IPS DF 19.7 (cell line): Measurements from ENCODE around the gene DDN.

Experiments used
- DNase-seq: peaks from one replicate; pipeline ENCODE4 v3.0.0-alpha.2; 2013; ENCODE audit warnings: low read depth, low spot score

Gene DDN

GRCh38 chr12:49013428-49013827 lies 14.3 kb upstream of the DDN start:
- DNase-seq, result no peak

- no peak for DNase-seq
Observed at GRCh38 chr12:49012739-49013138, 13.6 kb upstream of the DDN start.

- DNase-seq, result no peak
Observed at GRCh38 chr12:49010092-49010668, 11.0 kb upstream of the DDN start.

GRCh38 chr12:49008943-49009342 lies 9.8 kb upstream of the DDN start:
- no peak for DNase-seq

- DNase-seq, result no peak
Observed at GRCh38 chr12:49000346-49000745, 1.2 kb upstream of the DDN start.

GRCh38 chr12:48998497-48999353 lies 450 bp downstream of the DDN start:
- DNase-seq, result no peak

GRCh38 chr12:48997719-48998496 lies 1.3 kb downstream of the DDN start:
- no peak for DNase-seq

- no peak for DNase-seq
Observed at GRCh38 chr12:48996794-48997718, 2.1 kb downstream of the DDN start.

- peak; percentile 71 for DNase-seq
Observed at GRCh38 chr12:48995086-48995879, 3.9 kb downstream of the DDN start.

GRCh38 chr12:48994224-48995085 lies 4.7 kb downstream of the DDN start:
- no peak for DNase-seq

- no peak for DNase-seq
Observed at GRCh38 chr12:48993787-48994186, 5.4 kb downstream of the DDN start.

GRCh38 chr12:48991247-48992050 lies 7.7 kb downstream of the DDN start:
- no peak for DNase-seq

- DNase-seq, result no peak
Observed at GRCh38 chr12:48990552-48990951, 8.6 kb downstream of the DDN start.

GRCh38 chr12:48988030-48988649 lies 11.0 kb downstream of the DDN start:
- DNase-seq, result no peak

GRCh38 chr12:48986720-48987291 lies 12.4 kb downstream of the DDN start:
- DNase-seq, result no peak

GRCh38 chr12:48985901-48986300 lies 13.3 kb downstream of the DDN start:
- DNase-seq, result no peak

GRCh38 chr12:48985475-48985897 lies 13.7 kb downstream of the DDN start:
- DNase-seq, result no peak
